ENCODE results near the gene KIAA1191.
A peak's percentile ranks its signal among the peaks of the same experiment; 100 is the strongest.

KIAA1191 gene

GRCh38 chr5:176382721-176383120, 21.2 kb upstream of the KIAA1191 start:
- peaks cover 6% of the 10 kb centered on the region for H3K4me1 ChIP-seq (ENCODE audit: insufficient read depth, poor library complexity, severe bottlenecking)
- TF ChIP-seq CTCF (IDR thresholded peaks at IDR 0.05; ENCODE audit: poor library complexity, severe bottlenecking): no peak
- ATAC-seq (ENCODE audit: low read depth): peak; percentile 4; the same call in 2 of the 3 replicates

GRCh38 chr5:176381979-176382378, 20.4 kb upstream of the KIAA1191 start:
- ATAC-seq (ENCODE audit: low read depth) (no peak), DNase-seq (ENCODE audit: low spot score) (no peak)
- H3K4me1 ChIP-seq (ENCODE audit: insufficient read depth, poor library complexity, severe bottlenecking): no peaks in the 10 kb centered on the region
- H3K36me3 ChIP-seq (ENCODE audit: low read depth): peaks cover 57% of the 10 kb centered on the region
- no peak for TF ChIP-seq CTCF (IDR thresholded peaks at IDR 0.05; ENCODE audit: poor library complexity, severe bottlenecking)
- H3K27ac ChIP-seq (ENCODE audit: poor library complexity, severe bottlenecking): no peak overlapping the region
- H3K27me3 ChIP-seq (ENCODE audit: insufficient read depth, poor library complexity, severe bottlenecking): no peaks in the 10 kb centered on the region
- H3K9me3 ChIP-seq (ENCODE audit: severe bottlenecking): no peaks in the 10 kb centered on the region
- no peak overlapping the region for H3K4me3 ChIP-seq (ENCODE audit: severe bottlenecking)

More at GRCh38 chr5:176382721-176383120, 21.2 kb upstream of the KIAA1191 start:
- peaks cover 64% of the 10 kb centered on the region for H3K36me3 ChIP-seq (ENCODE audit: low read depth)
- no peak for DNase-seq (ENCODE audit: low spot score)
- H3K27ac ChIP-seq (ENCODE audit: poor library complexity, severe bottlenecking): no peak overlapping the region
- no peak overlapping the region for H3K4me3 ChIP-seq (ENCODE audit: severe bottlenecking)
- no peaks in the 10 kb centered on the region for H3K27me3 ChIP-seq (ENCODE audit: insufficient read depth, poor library complexity, severe bottlenecking)
- no peaks in the 10 kb centered on the region for H3K9me3 ChIP-seq (ENCODE audit: severe bottlenecking)

GRCh38 chr5:176381423-176381822, 19.9 kb upstream of the KIAA1191 start:
- H3K36me3 ChIP-seq (ENCODE audit: low read depth): peaks cover 51% of the 10 kb centered on the region
- TF ChIP-seq CTCF (IDR thresholded peaks at IDR 0.05; ENCODE audit: poor library complexity, severe bottlenecking): no peak

GRCh38 chr5:176379881-176380280, 18.3 kb upstream of the KIAA1191 start:
- ATAC-seq (ENCODE audit: low read depth): no peak

More at GRCh38 chr5:176381423-176381822, 19.9 kb upstream of the KIAA1191 start:
- Histone ChIP-seq H3K27me3 (ENCODE audit: insufficient read depth, poor library complexity, severe bottlenecking) (no peaks in the 10 kb centered on the region), H3K9me3 (ENCODE audit: severe bottlenecking) (no peaks in the 10 kb centered on the region), H3K4me3 (ENCODE audit: severe bottlenecking) (no peak overlapping the region), H3K27ac (ENCODE audit: poor library complexity, severe bottlenecking) (no peak overlapping the region), H3K4me1 (ENCODE audit: insufficient read depth, poor library complexity, severe bottlenecking) (no peaks in the 10 kb centered on the region)
- DNase-seq (ENCODE audit: low spot score) (no peak), ATAC-seq (ENCODE audit: low read depth) (no peak)

More at GRCh38 chr5:176379881-176380280, 18.3 kb upstream of the KIAA1191 start:
- H3K4me3 ChIP-seq (ENCODE audit: severe bottlenecking): no peak overlapping the region
- no peak overlapping the region for H3K27ac ChIP-seq (ENCODE audit: poor library complexity, severe bottlenecking)
- no peaks in the 10 kb centered on the region for H3K9me3 ChIP-seq (ENCODE audit: severe bottlenecking)
- no peaks in the 10 kb centered on the region for H3K27me3 ChIP-seq (ENCODE audit: insufficient read depth, poor library complexity, severe bottlenecking)
- TF ChIP-seq CTCF (IDR thresholded peaks at IDR 0.05; ENCODE audit: poor library complexity, severe bottlenecking): no peak
- no peaks in the 10 kb centered on the region for H3K4me1 ChIP-seq (ENCODE audit: insufficient read depth, poor library complexity, severe bottlenecking)
- H3K36me3 ChIP-seq (ENCODE audit: low read depth): peaks cover 36% of the 10 kb centered on the region
- DNase-seq (ENCODE audit: low spot score): no peak

Data from RWPE2 (cell line).